Ramos (cell line): ENCODE measurements around the gene EIF5A2.

Experiments used
- in situ Hi-C: fragments of 300-500 bp; cut with MboI; formaldehyde crosslinking; loops from one replicate; pipeline ENCODE4 v1.14.3; 2022; ENCODE audit warnings: low sequenced_read_pairs; ENCODE audit not compliant: unreplicated experiment

EIF5A2 gene

DNA sequence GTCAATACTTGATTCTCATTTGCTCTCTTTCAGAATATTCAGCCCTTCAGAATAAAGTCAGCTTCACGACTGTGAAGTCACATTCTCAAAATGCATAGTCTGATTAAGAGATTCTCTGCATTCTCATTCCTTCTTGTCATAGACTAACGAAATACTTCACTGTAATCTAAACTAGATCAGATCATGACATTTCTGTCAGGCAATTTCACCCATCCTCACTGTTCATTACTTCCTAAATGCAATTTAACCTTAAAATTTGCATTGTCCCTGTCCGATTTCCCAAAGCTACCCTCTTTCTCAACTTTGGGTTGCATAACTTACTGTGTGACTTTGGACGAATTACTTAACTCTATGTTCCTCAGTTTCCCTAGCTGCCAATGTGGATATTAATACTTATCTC is 44.6 kb downstream of the EIF5A2 start:
- in situ Hi-C loops: no loop called here

DNA sequence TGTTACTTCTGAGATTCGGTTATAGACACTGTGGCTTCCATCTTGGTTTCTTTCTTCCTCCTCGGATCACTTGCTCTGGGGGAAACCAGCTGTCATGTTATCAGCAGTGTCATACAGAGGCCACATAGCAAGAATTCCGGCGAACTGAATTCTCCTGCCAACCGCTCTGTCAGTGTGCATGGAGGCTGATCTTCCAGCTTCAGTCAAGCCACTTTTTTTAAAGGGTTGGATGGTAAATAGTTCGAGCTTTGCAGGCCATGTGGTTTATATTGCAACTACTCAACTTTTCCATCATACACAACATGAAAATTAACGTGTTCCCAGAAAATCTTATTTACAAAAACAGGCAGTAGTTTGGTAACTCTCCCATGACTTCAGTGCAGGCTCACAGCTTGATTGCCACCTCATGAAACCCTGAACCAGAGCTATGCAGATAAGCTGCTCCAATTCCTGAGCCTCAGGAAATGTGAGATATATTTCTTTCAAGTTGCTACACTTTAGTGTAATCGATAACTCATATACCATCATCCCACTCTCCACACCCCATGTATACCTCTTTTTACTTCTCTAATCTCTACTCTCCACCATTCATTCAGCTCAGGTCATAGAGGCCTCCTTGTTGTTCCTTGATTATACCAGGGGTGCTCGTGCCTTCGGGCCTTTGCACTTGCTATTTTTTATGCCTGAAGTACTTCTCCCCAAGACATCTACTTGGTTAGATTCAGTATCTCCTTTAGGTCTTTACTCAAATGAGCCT is 45.6 kb downstream of the EIF5A2 start:
- in situ Hi-C loops: no loop called here

DNA sequence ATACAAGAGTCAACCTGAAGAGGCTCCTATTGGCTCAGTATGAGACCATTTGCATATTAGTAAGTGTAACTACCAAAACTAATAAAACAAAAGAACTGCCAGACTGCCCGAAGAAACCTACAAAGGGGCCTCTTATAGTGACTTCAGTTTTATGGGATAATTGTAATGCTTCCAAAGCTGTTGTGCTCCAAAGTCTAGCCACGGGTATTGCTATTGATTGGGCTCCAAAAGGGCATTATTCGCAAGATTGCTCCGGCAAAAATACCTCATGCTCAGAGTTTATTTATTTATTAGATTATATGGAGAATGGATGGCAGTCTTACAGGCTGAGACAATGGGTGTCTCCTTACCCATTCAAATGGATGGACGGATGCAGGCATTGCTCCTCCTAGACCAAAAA is 49.8 kb downstream of the EIF5A2 start:
- in situ Hi-C loops: no loop called here

- in situ Hi-C loops: no loop called here
Observed at GRCh38 chr3:170852324-170852723, 56.1 kb downstream of the EIF5A2 start.

DNA sequence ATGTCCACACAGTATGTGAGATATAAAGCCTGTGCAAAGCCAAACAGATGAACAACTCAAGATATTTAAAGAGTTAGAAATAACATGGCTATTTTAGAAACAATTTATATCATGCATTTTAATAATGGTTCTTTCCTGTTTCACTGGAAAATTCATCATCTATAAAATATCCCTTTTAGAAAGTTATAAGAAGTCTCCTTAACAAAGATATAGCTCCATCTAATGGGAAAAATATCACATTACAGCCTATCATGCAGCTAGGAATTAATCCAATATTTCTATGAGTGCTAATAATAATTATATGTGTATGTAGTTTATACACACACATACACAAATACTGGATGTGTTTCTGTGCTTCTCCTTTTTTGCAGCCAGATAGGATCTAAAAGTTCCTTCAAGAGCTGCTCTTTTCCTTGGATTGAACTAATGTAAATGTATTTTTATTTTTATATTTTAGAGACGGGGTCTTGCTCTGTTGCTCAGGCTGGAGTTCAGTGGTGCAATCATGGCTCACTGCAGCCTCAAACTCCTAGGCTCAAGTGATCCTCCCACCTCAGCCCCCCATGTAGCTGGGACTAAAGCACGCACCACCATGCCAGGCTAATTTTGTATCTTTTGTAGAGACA is 60.0 kb downstream of the EIF5A2 start:
- in situ Hi-C loops: no loop called here

DNA sequence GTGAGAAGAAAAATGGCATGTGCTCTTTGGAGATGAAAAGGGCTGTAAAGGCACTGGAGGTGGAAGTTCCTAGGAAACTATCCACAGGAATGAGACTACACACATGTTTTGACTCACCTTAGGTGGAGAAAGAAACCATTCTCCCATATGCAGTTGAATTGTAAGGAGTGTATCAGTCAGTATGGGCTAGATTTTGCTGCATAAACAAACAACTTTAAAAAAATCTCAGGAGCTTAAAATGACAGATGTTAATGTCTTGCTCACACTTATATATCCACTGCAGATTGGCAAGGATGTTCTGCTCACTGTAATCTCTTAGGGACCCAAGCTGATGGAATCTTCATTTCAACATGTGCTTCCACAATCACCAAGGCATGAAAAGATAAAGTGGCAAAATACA is 64.1 kb downstream of the EIF5A2 start:
- in situ Hi-C loops: no loop called here

- in situ Hi-C loops: no loop called here
Observed at GRCh38 chr3:170840291-170840859, 68.1 kb downstream of the EIF5A2 start.

- in situ Hi-C loops: no loop called here
Observed at GRCh38 chr3:170839518-170840100, 68.8 kb downstream of the EIF5A2 start.
